GM12878 (cell line): ENCODE data around the gene THADA. TPM values are rescaled to one million over a fixed set of nuclear protein-coding genes. Genes with fewer than 3 reads are reported as not detected.

Experiments used
- ATAC-seq: fragments of 200-7000 bp; cut with Tn5 transposase; 3 replicates; pipeline ENCODE4 v1.9.1; 2020; ENCODE audit warnings: mild to moderate bottlenecking, moderate library complexity
- BruUV-seq: library from RNA; stranded (reverse); fragments of 400-500 nt; replicated peaks from 2 replicates; lab custom pipeline; 2021; lab: Mats Ljungman, UMichigan
- CTCF ChIA-PET: fragments of 300-600 bp; sonication (Branson Sonifier 250); formaldehyde crosslinking; extraction: SDS; loops from one replicate; lab custom pipeline; 2021; ENCODE audit warnings: inconsistent platforms; lab: Yijun Ruan, JAX
- POLR2A ChIA-PET: fragments of 350-600 bp; formaldehyde crosslinking; extraction: SDS; loops from one replicate; lab custom pipeline; 2021; ENCODE audit warnings: inconsistent platforms; lab: Charles Lee
- RAD21 ChIA-PET: fragments of 300-600 bp; sonication (Branson Sonifier 250); formaldehyde crosslinking; loops from one replicate; lab custom pipeline; 2023; ENCODE audit warnings: antibody characterized with exemption; ENCODE audit not compliant: unreplicated experiment; lab: Charles Lee
- SMC1A ChIA-PET: fragments of 300-600 bp; sonication (Branson Sonifier 250); formaldehyde crosslinking; loops from one replicate; lab custom pipeline; 2023; ENCODE audit not compliant: unreplicated experiment, uncharacterized antibody; lab: Charles Lee
- DNase-seq: peaks from one replicate; pipeline ENCODE4 v3.0.0-alpha.2; 2011; ENCODE audit warnings: low read depth, low spot score
- FAIRE-seq: peaks from 3 replicates; lab custom pipeline; 2011; peaks lifted over from hg19 to GRCh38; lab: Jason Lieb, UNC
- H2AFZ ChIP-seq: 2 replicates; pipeline ENCODE4 v1.6.0; 2011; ENCODE audit warnings: low read depth, low read length, control low read depth; ENCODE audit not compliant: control insufficient read depth
- H3K27ac ChIP-seq: 2 replicates; pipeline ENCODE4 v1.5.1; 2011; ENCODE audit warnings: control low read depth; ENCODE audit not compliant: control insufficient read depth, insufficient read depth
- H3K27me3 ChIP-seq, 2 experiments: replicated peaks in 1 of 2; 2 replicates each; pipeline versions ENCODE4 v1.6.0 to v1.6.1; 2011; ENCODE audit warnings: low read length in 1 of 2; ENCODE audit not compliant: control insufficient read depth in 2 of 2, insufficient read depth in 2 of 2
- H3K36me3 ChIP-seq, 2 experiments: 2 replicates each; pipeline ENCODE4 v1.5.1; 2011; ENCODE audit warnings: low read length in 1 of 2; ENCODE audit not compliant: control insufficient read depth in 2 of 2, insufficient read depth in 2 of 2
- H3K4me1 ChIP-seq: 2 replicates; pipeline ENCODE4 v1.6.1; 2011; ENCODE audit warnings: mild to moderate bottlenecking, low read length, moderate library complexity, mixed read lengths; ENCODE audit not compliant: control insufficient read depth, insufficient read depth
- H3K4me2 ChIP-seq: 2 replicates; pipeline ENCODE4 v1.6.0; 2011; ENCODE audit warnings: control low read depth; ENCODE audit not compliant: control insufficient read depth, insufficient read depth
- H3K4me3 ChIP-seq: fragments of 200-600 bp; sonication (generic); 2 replicates; pipeline ENCODE4 v1.5.1; 2016
- H3K79me2 ChIP-seq: 2 replicates; pipeline ENCODE4 v1.6.0; 2011; ENCODE audit warnings: low read length; ENCODE audit not compliant: control insufficient read depth, insufficient read depth
- H3K9ac ChIP-seq: 2 replicates; pipeline ENCODE4 v1.8.0; 2011; ENCODE audit warnings: low read length, control low read depth, mixed read lengths; ENCODE audit not compliant: control insufficient read depth, insufficient read depth
- H3K9me3 ChIP-seq: replicated peaks from 3 replicates; pipeline ENCODE4 v1.5.1; 2011; ENCODE audit warnings: mild to moderate bottlenecking, low read length; ENCODE audit not compliant: control insufficient read depth, insufficient read depth
- H4K20me1 ChIP-seq: 2 replicates; pipeline ENCODE4 v1.6.0; 2011; ENCODE audit not compliant: control insufficient read depth, insufficient read depth
- CTCF ChIP-seq, 3 experiments: IDR thresholded peaks in 2 of 3; conservative IDR thresholded peaks in 1 of 3; 2 replicates each; pipeline ENCODE4 v1.5.1; 2011; ENCODE audit warnings: low read depth in 3 of 3, low read length in 3 of 3, mild to moderate bottlenecking in 3 of 3, control low read depth in 2 of 3, moderate library complexity in 2 of 3, inconsistent platforms in 1 of 3, mixed read lengths in 1 of 3; ENCODE audit not compliant: control insufficient read depth in 2 of 3, insufficient read depth in 1 of 3; ENCODE audit errors: extremely low read depth in 1 of 3
- ETV6 ChIP-seq, 2 experiments: fragments of 450-650 bp in 1 of 2; IDR thresholded peaks in 1 of 2; conservative IDR thresholded peaks in 1 of 2; 2 replicates each; pipeline ENCODE4 v1.6.1; 2014; ENCODE audit warnings: antibody characterized with exemption in 1 of 2, borderline replicate concordance in 1 of 2, low read depth in 1 of 2, mild to moderate bottlenecking in 1 of 2, moderate library complexity in 1 of 2
- PRDM15 ChIP-seq: fragments of 450-650 bp; formaldehyde crosslinking; IDR thresholded peaks from 2 replicates; pipeline ENCODE4 v1.4.0; 2020; ENCODE audit warnings: mild to moderate bottlenecking, moderate library complexity
- RAD21 ChIP-seq: IDR thresholded peaks from 2 replicates; pipeline ENCODE4 v1.6.1; 2011; ENCODE audit warnings: mild to moderate bottlenecking, low read depth, low read length, moderate library complexity; ENCODE audit not compliant: insufficient read depth
- RFX5 ChIP-seq: IDR thresholded peaks from 2 replicates; pipeline ENCODE4 v1.6.1; 2011; ENCODE audit warnings: low read depth, low read length, improper control_type of control experiment
- SIN3A ChIP-seq: IDR thresholded peaks from 2 replicates; pipeline ENCODE4 v1.6.1; 2012; ENCODE audit warnings: low read depth, low read length, improper control_type of control experiment
- SMC3 ChIP-seq: IDR thresholded peaks from 2 replicates; pipeline ENCODE4 v1.6.1; 2011; ENCODE audit warnings: low read length, improper control_type of control experiment, borderline replicate concordance
- TCF7 ChIP-seq: IDR thresholded peaks from 2 replicates; pipeline ENCODE4 v1.6.1; 2014; ENCODE audit warnings: antibody characterized with exemption, borderline replicate concordance
- YY1 ChIP-seq: IDR thresholded peaks from 2 replicates; pipeline ENCODE4 v1.6.1; 2011; ENCODE audit warnings: low read depth, mild to moderate bottlenecking, low read length
- ZBED1 ChIP-seq: IDR thresholded peaks from 2 replicates; pipeline ENCODE4 v1.6.1; 2016; ENCODE audit warnings: borderline replicate concordance
- ZNF274 ChIP-seq: IDR thresholded peaks from one replicate; pipeline ENCODE4 v1.8.0; 2011; ENCODE audit not compliant: insufficient read length, insufficient read depth
- ZNF384 ChIP-seq: IDR thresholded peaks from 2 replicates; pipeline ENCODE4 v1.6.1; 2012; ENCODE audit warnings: low read depth, mild to moderate bottlenecking, low read length, improper control_type of control experiment, borderline replicate concordance
- WGBS: methylation state at CpG from one replicate; pipeline ENCODE4 v1.1.6; 2016; ENCODE audit warnings: low lambda C conversion rate; ENCODE audit not compliant: insufficient replicate concordance, insufficient coverage; ENCODE audit errors: missing lambda C conversion rate; 5-methylcytosine and 5-hydroxymethylcytosine counted together
- in situ Hi-C: fragments of 300-500 bp; cut with MboI; formaldehyde crosslinking; loops from 9 replicates; pipeline ENCODE4 v1.14.3; 2018; ENCODE audit warnings: mixed read lengths
- intact Hi-C: fragments of 100-400 bp; cut with micrococcal nuclease; formaldehyde crosslinking; loops from one replicate; pipeline ENCODE4 v1.14.2; 2022; ENCODE audit not compliant: unreplicated experiment
- polyA plus RNA-seq, 11 experiments: library from polyadenylated mRNA; depleted of rRNA in 4 of 11; unstranded in 6 of 11; stranded (reverse) in 5 of 11; fragments of >200 nt; fragmentation: Nextera tagmentation in 4 of 11; fragmentation: Illumina TruSeq in 1 of 11; extraction: Ambion mirVana in 4 of 11; extraction: Trizol in 1 of 11; gene quantifications; 1 replicate in 1 of 11; 2 replicates in 10 of 11; pipeline versions ENCODE4 v1.2.1 to v1.2.3, GENCODE V29; 2011 to 2016; ENCODE audit warnings: inconsistent platforms in 2 of 11, missing spikeins in 2 of 11, low read depth in 1 of 11
- total RNA-seq, 4 experiments: library from RNA; depleted of rRNA in 3 of 4; stranded (reverse); fragments of >200 nt in 3 of 4; fragmentation: Illumina TruSeq in 1 of 4; extraction: Trizol in 1 of 4; gene quantifications; 2 replicates each; pipeline versions ENCODE4 v1.2.1 to v1.2.3, GENCODE V29; 2013 to 2021

THADA gene
- total and polyA plus RNA-seq, 10 of the 15 experiments (the other 5 are each of a cell fraction or from before 2014, with no cell fraction given) = 14.6 to 33.2 (median 23.2) TPM

DNA sequence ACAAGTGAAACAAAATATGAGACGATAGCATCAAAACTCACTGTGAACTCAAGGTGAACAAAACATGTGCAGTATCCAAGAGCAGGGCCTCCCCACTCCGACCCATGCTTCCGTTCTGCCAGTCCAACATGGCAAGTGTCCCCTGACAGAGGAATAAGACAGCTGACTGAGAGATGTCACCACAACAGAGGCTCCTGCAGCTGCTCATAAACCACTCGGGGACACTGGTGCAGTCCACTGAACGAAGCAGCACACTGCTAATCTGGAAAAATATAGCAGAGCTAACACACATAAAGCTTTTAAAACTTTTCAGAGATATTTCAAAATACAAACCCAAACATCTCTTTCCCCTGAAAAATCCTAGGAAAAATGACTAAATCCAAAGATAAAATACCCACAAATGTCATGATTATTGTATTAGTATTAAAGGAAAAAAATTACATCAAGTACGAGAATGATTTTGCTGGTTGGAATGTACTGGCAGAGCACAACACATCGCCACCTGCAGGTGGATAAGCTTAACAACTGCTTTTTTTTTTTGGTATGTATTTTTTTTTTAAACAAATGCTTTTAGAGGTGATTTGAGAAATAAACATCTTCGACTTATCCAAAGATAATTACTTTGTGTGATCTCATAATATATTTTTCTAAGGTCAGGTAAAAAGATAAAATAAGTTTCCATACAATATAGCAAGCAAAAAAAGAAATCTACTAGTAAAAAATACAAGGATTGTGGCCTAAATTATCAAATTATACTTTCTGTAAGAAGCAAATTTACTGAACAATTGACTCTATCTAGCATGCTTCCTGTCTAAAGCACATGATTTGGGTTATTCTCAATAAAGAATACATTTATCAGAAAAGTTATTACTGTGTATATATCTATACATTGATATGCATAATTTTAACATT lies 18.6 kb downstream of the THADA start:
- in situ Hi-C loops (no loop called here), intact Hi-C loops (no loop called here)
- ChIA-PET POLR2A (interaction anchor here (0.6 kb wide), 2 partner anchors 162 to 978 kb away, joined by 3 to 4 read pairs; no protein-coding TSS in a partner anchor), RAD21 (interaction anchor here (0.6 to 3.2 kb wide), 21 partner anchors 11 to 783 kb away, joined by 3 to 30 read pairs (median 3); no protein-coding TSS in a partner anchor), SMC1A (interaction anchor here (0.6 to 3.1 kb wide), 30 partner anchors 9 to 1145 kb away, joined by 3 to 29 read pairs (median 4); partner anchors contain the start of gene THADA), CTCF (interaction anchor here (0.6 to 6.8 kb wide), 56 partner anchors 9 to 871 kb away, joined by 3 to 84 read pairs (median 4); partner anchors contain the start of genes DYNC2LI1, THADA and ZFP36L2)
- DNase-seq (no peak), ATAC-seq (peak; percentile 45; the same call in 1 of the 3 replicates), FAIRE-seq (peak; percentile 89)
- Histone ChIP-seq H3K4me2 (no peak overlapping the region), H2AFZ (no peak overlapping the region), H3K9ac (no peak overlapping the region), H3K79me2 (no peaks in the 10 kb centered on the region), H3K4me3 (no peak overlapping the region), H3K9me3 (no peaks in the 10 kb centered on the region), H3K36me3 (peaks cover 3 to 35% of the 10 kb centered on the region in 2 experiments), H3K27ac (no peak overlapping the region), H3K4me1 (no peaks in the 10 kb centered on the region), H3K27me3 (no peaks in the 10 kb centered on the region), H4K20me1 (no peaks in the 10 kb centered on the region)
- no TSS peak for BruUV-seq
- WGBS = 42% methylated on average over 8 of the region's 8 CpGs
- TF ChIP-seq ZNF274 = no peak
- no peak for TF ChIP-seq RFX5
- TF ChIP-seq SMC3 = peak; percentile 66; the same call in 1 of the 2 replicates
- TF ChIP-seq CTCF (IDR thresholded peaks at IDR 0.05 in 2 of 3, conservative IDR thresholded peaks at IDR 0.05 in 1 of 3; ENCODE audit: control insufficient read depth in 2 of 3, extremely low read depth in 1 of 3, insufficient read depth in 1 of 3, low read depth in 3 of 3, low read length in 3 of 3) = peak; percentile 64 to 73 (median 70); a peak in 5 of 6 replicates
- no peak for TF ChIP-seq TCF7
- TF ChIP-seq YY1 = no peak
- no peak for TF ChIP-seq ETV6 (conservative IDR thresholded peaks at IDR 0.05 in 1 of 2, IDR thresholded peaks at IDR 0.05 in 1 of 2; ENCODE audit: borderline replicate concordance in 1 of 2, low read depth in 1 of 2)
- no peak for TF ChIP-seq ZBED1
- no peak for TF ChIP-seq PRDM15
- peak; percentile 96 for TF ChIP-seq ZNF384
- TF ChIP-seq SIN3A = no peak
- peak; percentile 61 for TF ChIP-seq RAD21
